Measurements from ENCODE around the gene INO80B.

DNA sequence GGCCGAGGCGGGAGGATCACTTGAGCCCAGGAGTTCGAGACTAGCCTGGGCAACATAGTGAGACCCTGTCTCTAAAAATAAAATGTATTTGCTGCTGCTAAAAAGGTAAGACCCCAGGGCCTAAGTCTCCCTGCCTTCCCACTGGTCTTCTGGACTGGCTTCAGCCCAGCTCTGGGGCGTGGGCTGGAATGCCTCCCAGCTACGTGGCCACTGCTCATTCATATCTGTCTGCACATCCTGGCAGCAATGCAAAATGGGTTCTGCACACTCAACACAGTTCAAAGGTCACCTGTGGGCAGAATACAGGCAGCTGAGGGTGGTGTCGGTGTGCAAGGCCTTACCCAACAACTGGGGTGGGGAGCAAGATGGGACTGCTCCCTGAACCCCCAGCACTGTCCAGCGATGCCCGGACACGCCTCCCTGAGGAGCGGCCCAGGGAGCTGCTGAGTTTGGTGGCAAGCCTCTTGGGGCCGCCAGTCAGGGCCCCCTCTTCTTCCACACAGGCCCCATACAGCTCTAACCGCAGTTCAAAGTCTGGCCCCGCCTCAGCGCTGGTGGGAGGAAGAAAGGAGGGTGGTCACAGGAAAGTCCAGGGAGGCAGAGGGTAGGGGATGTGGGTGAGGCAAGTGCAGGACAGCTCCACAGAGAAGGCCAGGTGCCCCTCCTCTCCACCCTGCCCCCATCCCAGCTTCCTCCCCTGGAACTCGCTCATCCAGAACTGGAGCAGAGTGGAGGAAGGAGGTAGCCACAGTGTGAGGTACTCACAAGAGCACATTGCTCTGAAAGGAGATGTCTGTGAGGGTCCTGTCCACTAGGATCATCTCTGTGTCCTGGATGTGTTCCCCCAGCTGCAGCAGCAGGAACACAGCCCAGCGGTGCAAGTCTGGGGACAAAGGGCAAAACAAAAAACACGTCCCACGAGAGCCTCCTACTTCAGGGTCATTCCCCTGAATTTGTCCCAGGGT lies 25.1 kb upstream of the INO80B start:
- TF ChIP-seq, protein P1, sequence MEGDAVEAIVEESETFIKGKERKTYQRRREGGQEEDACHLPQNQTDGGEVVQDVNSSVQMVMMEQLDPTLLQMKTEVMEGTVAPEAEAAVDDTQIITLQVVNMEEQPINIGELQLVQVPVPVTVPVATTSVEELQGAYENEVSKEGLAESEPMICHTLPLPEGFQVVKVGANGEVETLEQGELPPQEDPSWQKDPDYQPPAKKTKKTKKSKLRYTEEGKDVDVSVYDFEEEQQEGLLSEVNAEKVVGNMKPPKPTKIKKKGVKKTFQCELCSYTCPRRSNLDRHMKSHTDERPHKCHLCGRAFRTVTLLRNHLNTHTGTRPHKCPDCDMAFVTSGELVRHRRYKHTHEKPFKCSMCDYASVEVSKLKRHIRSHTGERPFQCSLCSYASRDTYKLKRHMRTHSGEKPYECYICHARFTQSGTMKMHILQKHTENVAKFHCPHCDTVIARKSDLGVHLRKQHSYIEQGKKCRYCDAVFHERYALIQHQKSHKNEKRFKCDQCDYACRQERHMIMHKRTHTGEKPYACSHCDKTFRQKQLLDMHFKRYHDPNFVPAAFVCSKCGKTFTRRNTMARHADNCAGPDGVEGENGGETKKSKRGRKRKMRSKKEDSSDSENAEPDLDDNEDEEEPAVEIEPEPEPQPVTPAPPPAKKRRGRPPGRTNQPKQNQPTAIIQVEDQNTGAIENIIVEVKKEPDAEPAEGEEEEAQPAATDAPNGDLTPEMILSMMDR (IDR thresholded peaks at IDR 0.05): no peak
- TF ChIP-seq POLR2A (IDR thresholded peaks at IDR 0.05): no peak
- TF ChIP-seq EP300 (IDR thresholded peaks at IDR 0.05): no peak

Data from ovary (tissue), 3 donors.